HG03439 (cell line): ENCODE results near the gene REEP1.
"Not testable (repeated sequence)": the region's sequence is repeated elsewhere in the genome, so short reads cannot be mapped to it uniquely, and the experiment has no call there.

Experiments used
- ATAC-seq: cut with Tn5 transposase; IDR thresholded peaks from one replicate; pipeline ENCODE4 v1.9.1; 2021; ENCODE audit warnings: mild to moderate bottlenecking, moderate library complexity; ENCODE audit not compliant: unreplicated experiment

REEP1 gene

GRCh38 chr2:86249176-86249575 is 88.2 kb downstream of the REEP1 start:
- no peak for ATAC-seq

GRCh38 chr2:86245222-86245621 is 92.2 kb downstream of the REEP1 start:
- ATAC-seq, result not testable (repeated sequence)

GRCh38 chr2:86244781-86245180 is 92.6 kb downstream of the REEP1 start:
- not testable (repeated sequence) for ATAC-seq

- no peak for ATAC-seq
Observed at GRCh38 chr2:86243950-86244733, 93.3 kb downstream of the REEP1 start.

- no peak for ATAC-seq
Observed at GRCh38 chr2:86243272-86243671, 94.2 kb downstream of the REEP1 start.

- no peak for ATAC-seq
Observed at GRCh38 chr2:86241611-86242010, 95.8 kb downstream of the REEP1 start.

GRCh38 chr2:86240251-86240650 is 97.2 kb downstream of the REEP1 start:
- ATAC-seq, result no peak

- no peak for ATAC-seq
Observed at GRCh38 chr2:86239745-86240144, 97.7 kb downstream of the REEP1 start.

GRCh38 chr2:86239326-86239725 is 98.1 kb downstream of the REEP1 start:
- no peak for ATAC-seq

GRCh38 chr2:86238354-86238753 is 99.1 kb downstream of the REEP1 start:
- no peak for ATAC-seq

- no peak for ATAC-seq
Observed at GRCh38 chr2:86237172-86237571, 100.3 kb downstream of the REEP1 start.

GRCh38 chr2:86235196-86235980 is 102.0 kb downstream of the REEP1 start:
- no peak for ATAC-seq

- no peak for ATAC-seq
Observed at GRCh38 chr2:86234563-86235131, 102.8 kb downstream of the REEP1 start.

GRCh38 chr2:86233436-86233835 is 104.0 kb downstream of the REEP1 start:
- ATAC-seq, result no peak

GRCh38 chr2:86232910-86233309 is 104.5 kb downstream of the REEP1 start:
- ATAC-seq, result no peak

- ATAC-seq, result no peak
Observed at GRCh38 chr2:86232373-86232784, 105.0 kb downstream of the REEP1 start.

GRCh38 chr2:86231680-86232372 is 105.6 kb downstream of the REEP1 start:
- ATAC-seq, result no peak

- no peak for ATAC-seq
Observed at GRCh38 chr2:86230961-86231360, 106.5 kb downstream of the REEP1 start.

- no peak for ATAC-seq
Observed at GRCh38 chr2:86229221-86229620, 108.2 kb downstream of the REEP1 start.

- not testable (repeated sequence) for ATAC-seq
Observed at GRCh38 chr2:86228574-86228973, 108.9 kb downstream of the REEP1 start.

- ATAC-seq, result no peak
Observed at GRCh38 chr2:86227685-86228084, 109.7 kb downstream of the REEP1 start.
